IPS DF 19.7 (cell line): ENCODE measurements around the gene SLMAP.

Experiments
- DNase-seq: peaks from one replicate; pipeline ENCODE4 v3.0.0-alpha.2; 2013; ENCODE audit warnings: low read depth, low spot score

Gene SLMAP

GRCh38 chr3:57961828-57962447, 205.8 kb downstream of the SLMAP start:
- peak; percentile 50 for DNase-seq

DNA sequence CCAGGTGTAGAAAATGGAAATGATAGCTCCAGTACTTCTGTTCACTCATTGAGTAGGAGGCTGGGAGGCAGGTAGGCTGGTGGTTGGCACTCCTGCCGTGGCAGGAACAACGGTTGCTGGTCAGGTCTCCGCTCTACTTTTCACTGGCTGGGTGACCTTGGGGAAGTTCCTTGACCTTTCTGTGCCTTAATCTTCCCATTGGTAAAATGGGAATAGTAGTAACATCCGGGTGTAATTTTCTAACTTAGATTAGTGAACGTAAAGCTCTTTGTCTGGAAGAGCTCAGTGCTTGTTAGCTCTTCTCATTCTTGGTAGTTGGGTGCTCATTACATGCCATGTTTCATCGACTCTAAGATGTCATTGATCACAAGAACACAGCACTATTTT, 206.3 kb downstream of the SLMAP start:
- DNase-seq, result no peak

DNA sequence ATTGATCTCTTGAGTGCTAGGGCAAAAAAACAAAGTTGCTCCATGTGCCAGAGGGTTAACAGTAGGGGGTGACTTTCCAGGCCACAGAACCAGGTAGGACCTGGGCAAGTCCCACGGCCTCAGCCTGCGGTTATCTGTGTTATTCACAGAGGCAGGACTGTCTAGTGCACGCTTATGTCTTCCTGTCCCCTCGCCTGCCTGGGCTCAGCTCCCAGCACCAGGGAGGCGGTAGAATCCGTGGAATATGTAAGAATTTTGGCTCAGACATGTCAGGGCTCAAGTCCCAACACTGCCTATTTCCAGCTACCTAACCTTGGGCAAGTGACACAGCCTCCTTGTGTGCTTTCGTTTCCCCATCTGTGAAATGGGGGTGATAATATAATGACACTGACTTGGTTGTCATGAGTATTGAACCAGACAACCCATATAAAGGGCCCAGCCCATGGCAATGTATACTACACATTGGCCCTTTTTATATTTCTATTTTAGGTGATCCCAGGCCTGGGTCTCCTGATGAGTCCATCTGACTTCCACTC, 207.8 kb downstream of the SLMAP start:
- DNase-seq, result no peak

- no peak for DNase-seq
Measured at GRCh38 chr3:57966829-57967228, 210.7 kb downstream of the SLMAP start.

GRCh38 chr3:57967590-57967989, 211.5 kb downstream of the SLMAP start:
- no peak for DNase-seq

- DNase-seq, result no peak
Measured at GRCh38 chr3:57968501-57968900, 212.4 kb downstream of the SLMAP start.

GRCh38 chr3:57971975-57972374, 215.9 kb downstream of the SLMAP start:
- DNase-seq, result no peak

DNA sequence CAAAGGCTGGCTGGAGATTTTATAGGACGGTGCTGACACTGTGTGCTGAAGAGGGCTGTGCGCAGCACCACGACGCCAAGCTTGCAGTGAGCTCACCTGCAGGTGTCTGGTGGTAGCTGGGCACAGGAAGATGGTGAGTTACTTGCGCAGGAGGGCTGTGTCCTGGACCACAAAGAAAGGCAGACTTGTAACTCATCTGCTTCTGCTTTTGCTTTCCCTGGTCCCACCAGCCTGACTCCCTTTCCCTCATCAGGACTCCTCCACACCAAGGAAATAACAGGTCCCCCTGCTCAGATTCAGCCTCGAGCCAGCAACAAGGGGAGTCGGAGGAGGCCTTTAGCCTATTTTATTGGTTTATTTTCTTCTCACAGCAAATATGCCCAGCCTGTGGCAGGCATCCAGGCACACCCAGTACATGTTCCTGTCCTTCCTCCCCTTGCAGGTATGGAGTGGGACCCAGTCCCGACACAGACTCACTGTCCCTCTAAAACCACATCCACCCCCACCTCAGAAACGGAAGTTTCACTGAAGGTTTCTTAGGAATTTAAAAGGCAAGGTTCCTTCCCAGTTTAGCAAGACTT, 216.5 kb downstream of the SLMAP start:
- DNase-seq, result no peak

DNA sequence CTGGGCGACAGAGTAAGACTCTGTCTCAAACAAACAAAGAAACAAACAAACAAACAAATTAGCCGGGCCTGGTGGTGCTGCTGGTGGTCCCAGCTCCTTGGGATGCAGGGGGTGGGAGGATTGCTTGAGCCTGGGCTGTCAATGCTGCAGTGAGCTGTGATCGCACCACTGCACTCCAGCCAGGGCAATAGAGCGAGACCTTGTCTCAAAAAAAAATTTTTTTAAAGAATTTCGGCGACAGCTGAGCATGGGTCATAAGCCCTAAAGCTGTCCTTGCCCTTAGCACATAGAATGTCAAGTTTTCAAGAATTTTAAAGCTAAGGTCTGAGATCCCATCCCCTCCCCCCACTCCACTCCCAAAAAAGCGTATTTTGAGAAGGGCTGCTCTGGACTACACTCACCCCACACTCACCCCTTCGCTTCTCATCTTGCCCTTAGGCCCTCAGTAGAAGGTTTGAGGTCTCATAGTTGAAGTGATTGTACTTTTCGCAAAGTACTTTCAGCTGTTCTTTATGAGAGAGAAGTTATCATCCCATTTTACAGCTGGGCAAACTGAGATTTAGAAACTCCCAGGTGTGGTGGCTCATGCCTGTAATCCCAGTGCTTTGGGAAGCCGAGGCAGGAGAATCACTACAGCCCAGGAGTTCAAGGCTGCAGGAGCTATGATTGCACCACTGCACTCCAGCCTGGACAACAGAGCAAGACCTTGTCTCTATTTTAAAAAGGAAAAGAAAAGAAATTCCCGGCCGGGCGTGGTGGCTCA, 217.8 kb downstream of the SLMAP start:
- no peak for DNase-seq

DNA sequence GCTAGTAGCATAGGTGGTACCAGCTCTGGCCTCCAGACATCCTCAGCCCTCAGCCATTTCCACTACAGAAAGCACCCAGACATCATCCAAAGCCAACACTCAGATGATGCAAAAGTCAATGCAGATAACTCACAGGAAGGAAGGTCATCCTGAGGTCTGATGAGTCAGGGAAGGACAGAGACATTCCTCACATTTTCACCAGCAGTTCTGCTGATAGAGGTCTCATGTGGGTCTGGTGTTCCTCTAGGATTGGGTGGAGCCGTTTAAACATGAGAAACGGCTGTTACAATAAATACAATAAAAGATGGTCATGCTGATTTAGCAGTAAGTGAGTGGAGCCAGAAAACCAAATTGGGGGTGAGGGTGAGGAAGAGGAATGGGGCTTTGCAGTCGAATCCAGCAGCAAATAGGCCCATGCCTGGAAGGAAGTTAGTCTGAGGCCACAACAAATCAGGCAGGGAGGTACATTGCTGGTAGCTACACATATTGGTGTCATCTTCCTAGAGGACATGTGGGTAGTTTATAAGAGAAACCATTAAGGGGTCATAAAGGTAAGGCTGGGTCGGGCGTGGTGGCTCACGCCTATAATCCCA, 218.8 kb downstream of the SLMAP start:
- no peak for DNase-seq

GRCh38 chr3:57977818-57978235, 221.7 kb downstream of the SLMAP start:
- no peak for DNase-seq

GRCh38 chr3:57978316-57978715, 222.2 kb downstream of the SLMAP start:
- no peak for DNase-seq
